ENCODE data around the gene OR6Q1.

OR6Q1 gene

GRCh38 chr11:58058276-58059006 is 27.7 kb downstream of the OR6Q1 start:
- no peak for DNase-seq

- DNase-seq: no peak
These were observed 28.2 kb downstream of the OR6Q1 start for GRCh38 chr11:58059007-58059350.

- DNase-seq: no peak
These were observed 29.8 kb downstream of the OR6Q1 start for GRCh38 chr11:58060535-58060934.

- no peak for DNase-seq
These were observed 30.4 kb downstream of the OR6Q1 start for GRCh38 chr11:58060939-58061672.

GRCh38 chr11:58061813-58062212 is 31.1 kb downstream of the OR6Q1 start:
- DNase-seq: no peak

- DNase-seq: no peak
These were observed 36.9 kb downstream of the OR6Q1 start for GRCh38 chr11:58067685-58068084.

GRCh38 chr11:58068655-58069054 is 37.9 kb downstream of the OR6Q1 start:
- DNase-seq: no peak

GRCh38 chr11:58070585-58070984 is 39.8 kb downstream of the OR6Q1 start:
- no peak for DNase-seq

GRCh38 chr11:58075781-58076180 is 45.0 kb downstream of the OR6Q1 start:
- no peak for DNase-seq
